Effector memory CD8-positive, alpha-beta T cell (primary cell): Measurements from ENCODE around the gene CD300C.
"Not testable (repeated sequence)": the region's sequence is repeated elsewhere in the genome, so short reads cannot be mapped to it uniquely, and the experiment has no call there.

ENCODE experiments used
- ATAC-seq: fragments of 150-1000 bp; cut with Tn5 transposase; replicated peaks from 2 replicates; pipeline ENCODE4 v1.10.0; 2021; ENCODE audit warnings: mild to moderate bottlenecking, moderate library complexity
- DNase-seq, 3 experiments: peaks; one replicate each; pipeline ENCODE4 v3.0.0; 2021
- H3K27ac Mint-ChIP-seq, 2 donors: one replicate each; pipeline ENCODE4 v1.8.0; 2022; ENCODE audit warnings: mild to moderate bottlenecking in 2 of 2, mixed read lengths in 2 of 2, moderate library complexity in 2 of 2
- H3K27me3 Mint-ChIP-seq, 2 donors: one replicate each; pipeline ENCODE4 v1.8.0; 2022; ENCODE audit warnings: mixed read lengths in 2 of 2
- H3K36me3 Mint-ChIP-seq: one replicate; pipeline ENCODE4 v1.8.0; 2022; ENCODE audit warnings: mild to moderate bottlenecking, moderate library complexity, mixed read lengths; ENCODE audit not compliant: insufficient read depth
- H3K4me1 Mint-ChIP-seq, 2 donors: one replicate each; pipeline ENCODE4 v1.8.0; 2022; ENCODE audit warnings: low read depth in 2 of 2, mixed read lengths in 2 of 2
- H3K4me3 Mint-ChIP-seq, 2 donors: one replicate each; pipeline ENCODE4 v1.8.0; 2022; ENCODE audit warnings: mild to moderate bottlenecking in 2 of 2, mixed read lengths in 2 of 2, moderate library complexity in 2 of 2
- H3K9me3 Mint-ChIP-seq, 2 donors: one replicate each; pipeline ENCODE4 v1.8.0; 2022; ENCODE audit warnings: mixed read lengths in 2 of 2

The CD300C gene

GRCh38 chr17:74571621-74572270, 25.8 kb upstream of the CD300C start:
- Mint-ChIP-seq H3K4me1 (peaks cover 0 to 12% of the 10 kb centered on the region in 2 donors), H3K27ac (no peak overlapping the region), H3K9me3 (no peaks in the 10 kb centered on the region), H3K36me3 (no peaks in the 10 kb centered on the region), H3K4me3 (no peak overlapping the region), H3K27me3 (peaks cover 45 to 64% of the 10 kb centered on the region in 2 donors)
- DNase-seq (no peak), ATAC-seq (no peak)

- H3K27me3 Mint-ChIP-seq, result peaks cover 45 to 55% of the 10 kb centered on the region in 2 donors
- H3K36me3 Mint-ChIP-seq, result no peaks in the 10 kb centered on the region
- H3K4me3 Mint-ChIP-seq, result no peak overlapping the region
- DNase-seq (no peak), ATAC-seq (peak; percentile 48)
- H3K27ac Mint-ChIP-seq, result no peak overlapping the region
- H3K9me3 Mint-ChIP-seq, result no peaks in the 10 kb centered on the region
- peaks cover 0 to 6% of the 10 kb centered on the region in 2 donors for H3K4me1 Mint-ChIP-seq
These were observed 23.4 kb upstream of the CD300C start for GRCh38 chr17:74569020-74570003.

GRCh38 chr17:74568106-74568873, 22.4 kb upstream of the CD300C start:
- peaks cover 52 to 57% of the 10 kb centered on the region in 2 donors for H3K27me3 Mint-ChIP-seq
- H3K9me3 Mint-ChIP-seq, result no peaks in the 10 kb centered on the region
- H3K4me3 Mint-ChIP-seq, result no peak overlapping the region
- no peak for ATAC-seq
- no peaks in the 10 kb centered on the region for H3K36me3 Mint-ChIP-seq
- DNase-seq, result no peak
- H3K27ac Mint-ChIP-seq, result no peak overlapping the region
- H3K4me1 Mint-ChIP-seq, result peaks cover 0 to 6% of the 10 kb centered on the region in 2 donors

- Mint-ChIP-seq H3K4me1 (peaks cover 0 to 6% of the 10 kb centered on the region in 2 donors), H3K36me3 (no peaks in the 10 kb centered on the region), H3K4me3 (peak within 1 kb of the TSS in 1 of 2 donors; percentile 7), H3K9me3 (no peaks in the 10 kb centered on the region), H3K27me3 (peaks cover 56 to 57% of the 10 kb centered on the region in 2 donors), H3K27ac (no peak within 1 kb of the TSS)
- DNase-seq, result no peak
- no peak for ATAC-seq
These were observed 21.5 kb upstream of the CD300C start, which contains the start of gene CD300H for GRCh38 chr17:74567397-74567796. Gene CD300H, minus strand, starts transcription at chr17:74567509.

- no peak overlapping the region for H3K27ac Mint-ChIP-seq
- peaks cover 60 to 66% of the 10 kb centered on the region in 2 donors for H3K27me3 Mint-ChIP-seq
- peaks cover 0 to 6% of the 10 kb centered on the region in 2 donors for H3K4me1 Mint-ChIP-seq
- H3K4me3 Mint-ChIP-seq, result no peak overlapping the region
- no peaks in the 10 kb centered on the region for H3K36me3 Mint-ChIP-seq
- DNase-seq (peak in 2 of 3 experiments; percentile 22 to 23), ATAC-seq (no peak)
- no peaks in the 10 kb centered on the region for H3K9me3 Mint-ChIP-seq
These were observed 20.3 kb upstream of the CD300C start for GRCh38 chr17:74566132-74566753.

GRCh38 chr17:74565126-74565525, 19.2 kb upstream of the CD300C start:
- no peak overlapping the region for H3K4me3 Mint-ChIP-seq

GRCh38 chr17:74563358-74563757, 17.4 kb upstream of the CD300C start:
- Mint-ChIP-seq H3K27me3 (peaks cover 37 to 66% of the 10 kb centered on the region in 2 donors), H3K9me3 (no peaks in the 10 kb centered on the region), H3K36me3 (no peaks in the 10 kb centered on the region), H3K4me3 (no peak overlapping the region), H3K4me1 (peaks cover 4 to 6% of the 10 kb centered on the region in 2 donors), H3K27ac (no peak overlapping the region)
- ATAC-seq, result no peak
- DNase-seq, result no peak

More at GRCh38 chr17:74565126-74565525, 19.2 kb upstream of the CD300C start:
- no peaks in the 10 kb centered on the region for H3K36me3 Mint-ChIP-seq
- H3K9me3 Mint-ChIP-seq, result no peaks in the 10 kb centered on the region
- H3K27me3 Mint-ChIP-seq, result peaks cover 52 to 69% of the 10 kb centered on the region in 2 donors
- no peak for ATAC-seq
- DNase-seq, result no peak
- peaks cover 0 to 6% of the 10 kb centered on the region in 2 donors for H3K4me1 Mint-ChIP-seq
- H3K27ac Mint-ChIP-seq, result no peak overlapping the region

- H3K27me3 Mint-ChIP-seq, result peaks cover 28 to 57% of the 10 kb centered on the region in 2 donors
- H3K9me3 Mint-ChIP-seq, result no peaks in the 10 kb centered on the region
- DNase-seq (no peak), ATAC-seq (no peak)
- no peaks in the 10 kb centered on the region for H3K36me3 Mint-ChIP-seq
- no peak overlapping the region for H3K4me3 Mint-ChIP-seq
- no peak overlapping the region for H3K27ac Mint-ChIP-seq
- H3K4me1 Mint-ChIP-seq, result peaks cover 2 to 6% of the 10 kb centered on the region in 2 donors
These were observed 15.7 kb upstream of the CD300C start for GRCh38 chr17:74561586-74561985.

GRCh38 chr17:74558882-74559519, 13.1 kb upstream of the CD300C start:
- H3K36me3 Mint-ChIP-seq, result no peaks in the 10 kb centered on the region
- no peak overlapping the region for H3K4me3 Mint-ChIP-seq
- no peaks in the 10 kb centered on the region for H3K9me3 Mint-ChIP-seq
- H3K4me1 Mint-ChIP-seq, result peaks cover 2 to 6% of the 10 kb centered on the region in 2 donors
- no peak overlapping the region for H3K27ac Mint-ChIP-seq
- ATAC-seq (no peak), DNase-seq (no peak)
- H3K27me3 Mint-ChIP-seq, result peaks cover 20 to 36% of the 10 kb centered on the region in 2 donors

- not testable (repeated sequence) for ATAC-seq, H3K4me1 Mint-ChIP-seq, H3K27ac Mint-ChIP-seq, DNase-seq, H3K9me3 Mint-ChIP-seq, H3K4me3 Mint-ChIP-seq, H3K36me3 Mint-ChIP-seq
- peaks cover 15 to 30% of the 10 kb centered on the region in 2 donors for H3K27me3 Mint-ChIP-seq
These were observed 12.5 kb upstream of the CD300C start for GRCh38 chr17:74558402-74558801.

GRCh38 chr17:74555427-74555940, 9.6 kb upstream of the CD300C start:
- H3K9me3 Mint-ChIP-seq, result no peaks in the 10 kb centered on the region

GRCh38 chr17:74554909-74555308, 9.0 kb upstream of the CD300C start:
- Mint-ChIP-seq H3K4me3 (no peak overlapping the region), H3K27me3 (peaks cover 19 to 36% of the 10 kb centered on the region in 2 donors), H3K27ac (no peak overlapping the region), H3K36me3 (peaks cover 4% of the 10 kb centered on the region), H3K4me1 (peaks cover 2 to 6% of the 10 kb centered on the region in 2 donors), H3K9me3 (no peaks in the 10 kb centered on the region)
- ATAC-seq (no peak), DNase-seq (no peak)

More at GRCh38 chr17:74555427-74555940, 9.6 kb upstream of the CD300C start:
- H3K4me1 Mint-ChIP-seq, result peaks cover 2 to 6% of the 10 kb centered on the region in 2 donors
- DNase-seq, result no peak
- no peak for ATAC-seq
- no peak overlapping the region for H3K4me3 Mint-ChIP-seq
- no peak overlapping the region for H3K27ac Mint-ChIP-seq
- H3K27me3 Mint-ChIP-seq, result peaks cover 19 to 30% of the 10 kb centered on the region in 2 donors
- H3K36me3 Mint-ChIP-seq, result peaks cover 4% of the 10 kb centered on the region
